ENCODE data around the gene BDKRB1. TPM values are rescaled to one million over a fixed set of nuclear protein-coding genes. Genes with fewer than 3 reads are reported as not detected.
"Not testable (repeated sequence)": the region's sequence is repeated elsewhere in the genome, so short reads cannot be mapped to it uniquely, and the experiment has no call there.

Gene BDKRB1
- total RNA-seq, 1 donor from 2014 or later, result not detected

DNA sequence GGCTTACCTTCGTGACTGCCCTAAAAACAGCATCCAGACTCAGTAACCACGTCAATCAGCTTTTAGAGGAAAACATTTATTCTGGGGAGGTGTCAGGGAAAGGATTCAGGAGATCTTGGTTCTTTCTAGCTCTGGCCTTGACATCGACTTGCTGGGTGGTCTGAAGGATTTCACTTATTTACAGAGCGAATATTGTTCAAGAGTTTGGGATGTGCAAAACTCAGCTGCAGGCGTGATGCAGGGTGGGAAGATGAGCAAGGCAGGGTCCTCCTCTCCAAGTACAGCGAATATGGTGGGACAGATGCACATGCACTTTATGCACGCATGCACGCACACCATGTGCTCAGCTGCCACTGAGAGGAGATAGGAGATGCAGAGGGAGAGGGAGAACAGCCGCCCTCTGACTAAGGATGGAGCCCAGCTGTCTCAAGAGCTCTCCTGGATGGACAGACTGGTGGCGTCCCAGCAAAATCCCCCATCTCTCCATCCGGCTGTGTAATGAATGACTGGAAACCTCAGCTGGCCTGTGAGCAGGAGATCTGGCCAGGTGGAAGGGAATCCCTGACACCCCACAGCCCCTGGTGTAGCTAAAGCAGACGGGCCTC lies 24.4 kb upstream of the BDKRB1 start:
- DNase-seq, result no peak
- intact Hi-C loops (cut with DNase I), result no loop called here
- ATAC-seq (ENCODE audit: poor library complexity), result no peak

GRCh38 chr14:96232506-96232905 lies 23.5 kb upstream of the BDKRB1 start:
- intact Hi-C loops (cut with DNase I), result no loop called here
- ATAC-seq (ENCODE audit: poor library complexity), result no peak
- no peak for DNase-seq

DNA sequence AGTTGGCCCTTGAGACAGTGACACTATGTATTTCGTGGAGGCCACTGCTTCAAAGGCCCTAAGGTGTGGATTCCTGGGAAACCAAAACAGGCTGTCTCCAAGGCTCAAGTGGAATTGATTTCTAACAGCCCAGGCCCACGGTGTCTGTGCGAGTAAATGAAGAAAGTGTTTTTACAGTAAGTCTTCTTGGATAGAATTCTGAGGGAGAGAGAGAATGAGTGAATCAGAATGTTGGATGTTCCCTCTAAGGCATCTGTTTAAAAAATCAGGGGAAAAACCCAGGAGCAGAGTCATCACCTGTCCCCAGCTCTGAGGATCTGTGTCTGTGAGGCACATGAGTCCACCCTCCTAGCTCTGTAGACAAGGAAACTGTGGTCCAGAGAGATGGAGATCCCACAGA lies 22.3 kb upstream of the BDKRB1 start:
- no peak for ATAC-seq (ENCODE audit: poor library complexity)
- DNase-seq, result no peak
- intact Hi-C loops (cut with DNase I), result no loop called here

DNA sequence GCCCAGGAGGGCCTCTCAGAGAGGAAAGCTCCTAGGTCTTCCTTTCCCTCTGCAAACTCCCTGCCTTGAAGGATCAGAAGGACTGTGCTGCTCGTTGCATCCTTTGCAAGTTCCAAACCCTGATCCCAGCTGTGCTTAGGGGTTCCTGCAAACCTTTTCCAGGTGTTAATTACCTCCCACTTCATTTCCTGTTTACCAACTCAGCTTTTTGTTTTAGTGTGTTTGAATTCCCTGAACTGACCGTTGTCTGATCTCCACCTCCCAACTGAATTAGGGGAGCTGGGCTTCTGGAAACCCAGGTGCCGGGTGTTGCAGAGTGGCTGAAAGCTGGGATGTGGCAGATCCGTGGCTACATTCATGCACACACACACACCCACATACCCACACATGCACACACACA lies 20.6 kb upstream of the BDKRB1 start:
- ATAC-seq (ENCODE audit: poor library complexity) (no peak), DNase-seq (no peak)
- intact Hi-C loops (cut with DNase I), result no loop called here

DNA sequence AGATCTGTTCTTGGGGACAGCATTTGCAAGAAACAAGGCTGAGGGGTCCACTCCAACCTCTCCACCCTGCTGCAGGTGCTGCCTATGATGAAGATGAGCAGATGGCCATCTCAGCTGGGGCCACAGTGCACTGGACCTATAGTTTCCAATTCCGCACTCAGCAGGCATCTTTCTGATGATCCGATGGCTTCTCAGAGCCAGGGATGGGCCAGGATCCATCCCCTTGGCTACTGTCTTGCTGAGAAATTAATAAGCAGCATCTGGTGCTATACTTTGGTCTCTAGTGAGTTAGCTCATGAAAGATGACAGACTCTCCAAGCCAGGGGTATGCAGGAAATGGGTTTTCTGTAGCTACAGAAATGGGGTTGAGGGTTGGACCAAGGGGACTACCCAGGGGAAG lies 18.4 kb upstream of the BDKRB1 start:
- DNase-seq, result no peak
- ATAC-seq (ENCODE audit: poor library complexity), result no peak
- intact Hi-C loops (cut with DNase I), result no loop called here

DNA sequence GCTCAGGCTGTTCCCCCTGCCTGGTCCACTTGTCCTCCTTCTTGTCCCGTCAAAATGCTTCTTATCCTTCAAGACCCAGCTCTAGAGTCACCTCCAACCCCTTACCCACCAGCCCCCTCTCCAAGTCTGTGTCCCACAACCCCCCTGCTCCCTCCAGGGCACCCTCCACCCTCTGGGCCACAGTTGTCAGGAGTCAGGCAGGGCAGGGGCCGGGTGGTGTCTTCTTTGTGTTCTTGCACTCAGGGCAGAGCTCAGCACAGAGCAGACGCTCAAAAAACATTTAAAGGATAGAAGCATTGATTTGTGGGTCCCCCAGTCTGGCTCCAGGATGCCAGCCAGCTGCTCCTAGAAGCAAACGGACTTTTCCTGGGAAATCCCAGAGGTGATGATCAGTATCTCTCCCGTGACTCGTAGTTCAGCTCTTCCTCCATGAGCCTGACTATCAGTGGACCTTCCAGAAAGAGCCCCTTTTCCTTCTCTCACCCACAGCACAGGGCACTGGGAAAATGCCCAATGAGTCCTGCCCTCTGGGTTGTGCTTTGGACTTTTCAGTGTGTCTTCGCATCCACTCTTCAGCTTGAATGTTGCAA lies 17.2 kb upstream of the BDKRB1 start:
- ATAC-seq (ENCODE audit: poor library complexity), result no peak
- intact Hi-C loops (cut with DNase I), result no loop called here
- no peak for DNase-seq

- ATAC-seq (ENCODE audit: poor library complexity), result no peak
- DNase-seq, result no peak
- intact Hi-C loops (cut with DNase I), result no loop called here
Observed at GRCh38 chr14:96239711-96240141, 16.3 kb upstream of the BDKRB1 start.

- DNase-seq (no peak), ATAC-seq (ENCODE audit: poor library complexity) (no peak)
- intact Hi-C loops (cut with DNase I), result no loop called here
Observed at GRCh38 chr14:96240641-96241040, 15.4 kb upstream of the BDKRB1 start.

DNA sequence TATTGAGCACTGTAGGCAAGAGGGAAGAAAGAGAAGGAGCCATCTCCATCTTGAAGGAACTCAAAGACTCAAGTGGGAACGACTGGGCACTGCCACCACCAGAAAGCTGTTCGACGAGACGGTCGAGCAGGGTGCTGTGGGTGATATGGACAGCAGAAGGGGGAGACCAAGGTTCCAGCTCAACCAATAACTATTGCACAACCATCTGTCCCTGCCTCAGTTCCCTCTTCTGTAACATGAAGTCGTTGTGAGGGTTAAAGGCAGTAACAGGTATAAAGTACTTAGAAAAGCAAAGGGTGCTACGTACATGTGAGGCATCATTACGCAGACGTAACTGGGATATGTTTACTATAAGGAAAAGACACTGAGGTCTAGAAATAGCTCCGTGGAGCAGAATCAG lies 13.9 kb upstream of the BDKRB1 start:
- DNase-seq, result no peak
- intact Hi-C loops (cut with DNase I), result no loop called here
- ATAC-seq (ENCODE audit: poor library complexity), result no peak

- intact Hi-C loops (cut with DNase I), result no loop called here
- DNase-seq, result no peak
- ATAC-seq (ENCODE audit: poor library complexity), result no peak
Observed at GRCh38 chr14:96243785-96244184, 12.2 kb upstream of the BDKRB1 start.

GRCh38 chr14:96245074-96245473 lies 10.9 kb upstream of the BDKRB1 start:
- DNase-seq; intact Hi-C loops (cut with DNase I); ATAC-seq (ENCODE audit: poor library complexity): not testable (repeated sequence)

DNA sequence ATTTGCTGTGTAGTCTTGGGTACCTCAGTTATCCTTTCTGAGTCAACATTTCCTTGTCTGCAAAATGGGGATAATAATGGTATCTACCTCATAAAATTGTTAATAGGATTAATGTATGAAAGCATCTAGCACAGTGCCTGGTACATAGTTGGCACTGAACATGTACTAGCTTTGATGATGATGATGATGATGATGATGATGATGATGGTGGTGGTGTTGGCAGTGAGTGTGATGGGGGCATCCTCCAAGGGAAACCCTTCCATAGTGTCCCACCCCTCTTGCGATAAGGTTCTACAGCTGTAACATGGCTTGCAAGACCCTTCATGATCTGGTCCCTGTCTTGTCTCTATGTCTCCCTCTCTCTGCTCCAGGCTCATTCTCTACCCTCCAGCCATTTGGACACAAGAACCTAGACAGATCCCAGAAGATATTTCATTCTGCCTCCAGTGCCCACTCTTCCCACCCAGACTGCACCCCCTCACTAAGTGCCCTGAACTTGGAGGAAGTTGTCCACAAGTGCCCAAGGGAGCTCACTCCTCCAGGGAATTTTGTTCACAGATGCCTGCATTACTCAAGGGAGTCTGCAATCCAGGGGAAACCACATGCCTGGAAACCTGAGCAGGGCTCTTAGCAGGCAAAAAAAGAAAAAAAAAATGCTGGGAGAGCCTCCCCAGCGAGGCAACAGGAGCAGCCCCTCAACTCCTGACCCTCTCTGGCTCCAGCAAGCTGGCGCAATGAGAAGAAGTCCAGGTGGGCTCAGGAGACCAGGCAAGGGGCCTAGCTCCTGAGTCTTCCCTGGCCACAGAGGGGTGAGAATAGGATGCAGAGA lies 10.1 kb upstream of the BDKRB1 start:
- intact Hi-C loops (cut with DNase I), result no loop called here
- DNase-seq, result no peak
- no peak for ATAC-seq (ENCODE audit: poor library complexity)

DNA sequence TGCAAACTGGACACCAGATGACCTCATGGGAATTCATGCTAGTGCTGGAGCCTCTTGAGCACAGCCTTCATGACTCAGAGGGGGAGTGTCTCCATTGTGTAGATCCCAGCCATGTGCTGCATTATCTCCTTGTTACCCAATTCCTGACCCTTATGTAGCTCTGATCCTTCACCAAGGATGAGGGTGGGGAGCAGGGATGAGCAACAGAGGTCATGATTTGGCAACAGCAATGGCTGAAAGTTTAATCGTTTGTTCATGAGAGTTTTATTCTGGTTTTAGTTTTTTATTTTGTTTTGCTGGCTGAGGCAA lies 9.5 kb upstream of the BDKRB1 start:
- DNase-seq (no peak), ATAC-seq (ENCODE audit: poor library complexity) (no peak)
- intact Hi-C loops (cut with DNase I), result no loop called here

DNA sequence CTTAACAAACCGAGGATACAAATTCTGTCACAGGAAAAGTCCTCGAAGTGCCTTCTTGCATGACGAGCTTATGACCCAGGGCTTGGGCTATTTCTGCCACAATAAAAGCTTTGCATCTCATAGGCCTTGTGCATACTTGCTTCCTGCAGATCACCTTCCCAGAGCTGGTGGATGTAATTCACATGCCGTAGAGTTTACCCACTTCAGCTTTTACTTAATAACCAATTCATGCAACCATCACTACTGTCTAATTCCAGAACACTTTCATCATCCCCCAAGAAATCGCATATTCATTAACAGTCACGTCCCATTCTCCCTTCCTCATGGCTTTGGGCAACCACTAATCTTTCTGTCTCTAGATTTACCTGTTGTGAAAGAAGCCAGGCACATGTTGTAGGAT lies 9.0 kb upstream of the BDKRB1 start:
- ATAC-seq (ENCODE audit: poor library complexity) (no peak), DNase-seq (no peak)
- intact Hi-C loops (cut with DNase I), result no loop called here

- DNase-seq, result no peak
Observed at GRCh38 chr14:96249029-96249428, 7.0 kb upstream of the BDKRB1 start.

GRCh38 chr14:96250485-96250884 lies 5.5 kb upstream of the BDKRB1 start:
- no peak for DNase-seq
- intact Hi-C loops (cut with DNase I), result no loop called here
- ATAC-seq (ENCODE audit: poor library complexity), result no peak

More at GRCh38 chr14:96249029-96249428, 7.0 kb upstream of the BDKRB1 start:
- peak; percentile 29 for ATAC-seq (ENCODE audit: poor library complexity)
- intact Hi-C loops (cut with DNase I), result no loop called here

GRCh38 chr14:96251656-96252155 lies 4.3 kb upstream of the BDKRB1 start:
- no peak for ATAC-seq (ENCODE audit: poor library complexity)

DNA sequence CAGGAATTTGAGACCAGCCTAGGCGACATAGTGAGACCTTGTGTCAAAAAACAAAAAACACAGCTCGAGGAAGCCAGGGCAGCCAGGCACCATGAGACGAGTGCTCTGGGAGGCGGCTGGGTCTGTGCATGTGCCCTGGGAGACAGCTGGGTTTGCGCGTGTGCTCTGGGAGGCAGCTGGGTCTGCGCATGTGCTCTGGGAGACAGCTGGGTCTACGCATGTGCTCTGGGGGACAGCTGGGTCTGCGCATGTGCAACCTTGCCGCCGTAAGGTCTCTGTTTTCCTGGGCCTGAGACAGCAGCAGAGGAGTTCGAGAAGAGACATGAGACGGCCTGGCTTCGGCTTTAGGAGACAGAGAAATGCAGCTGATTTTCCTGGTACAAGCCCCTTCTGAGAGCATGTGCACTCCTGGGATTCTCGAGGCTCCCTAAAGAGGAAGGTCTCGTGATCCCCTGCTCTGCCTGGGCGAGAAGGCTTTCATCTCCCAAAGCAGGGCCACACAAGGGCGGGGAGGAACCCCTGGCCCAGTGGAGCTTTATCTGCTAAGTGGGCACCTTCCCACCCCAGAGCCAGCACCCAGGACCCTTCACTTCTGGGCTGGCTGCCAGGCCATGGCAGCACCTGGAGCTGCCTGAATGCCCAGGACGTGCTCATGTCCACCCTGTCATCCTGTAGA lies 3.5 kb upstream of the BDKRB1 start:
- intact Hi-C loops (cut with DNase I), result no loop called here
- ATAC-seq (ENCODE audit: poor library complexity) (no peak), DNase-seq (no peak)

More at GRCh38 chr14:96251656-96252155, 4.3 kb upstream of the BDKRB1 start:
- no peak for DNase-seq
- intact Hi-C loops (cut with DNase I), result no loop called here

DNA sequence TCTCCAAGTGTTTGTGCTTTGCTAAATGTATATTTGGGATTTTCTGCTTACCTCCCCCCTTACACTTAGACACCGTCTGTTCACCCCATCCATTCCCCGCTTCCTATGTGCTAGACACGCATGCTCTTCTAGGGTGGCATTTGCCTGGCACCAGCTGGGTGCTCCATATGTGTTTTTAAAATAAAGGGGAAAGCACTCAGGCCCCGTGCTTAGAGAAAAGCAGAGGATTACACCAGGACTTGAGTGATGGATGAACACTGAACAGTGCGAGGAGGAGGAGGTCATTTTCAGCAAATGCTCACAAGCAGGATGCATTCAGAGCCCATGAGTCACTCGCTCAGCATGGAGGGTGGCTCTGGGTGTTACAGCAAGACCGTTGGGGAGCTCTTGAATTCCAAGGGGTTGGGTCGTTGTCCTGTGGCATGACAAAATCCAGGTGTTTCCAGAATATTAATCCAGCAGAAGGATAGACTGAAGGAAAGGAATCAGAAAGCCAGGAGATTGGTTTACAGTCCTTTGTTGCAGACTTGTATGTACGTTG lies 2.9 kb upstream of the BDKRB1 start:
- ATAC-seq (ENCODE audit: poor library complexity) (no peak), DNase-seq (no peak)
- intact Hi-C loops (cut with DNase I), result no loop called here
